ENCODE measurements around the gene FBXO5. TPM values are rescaled to one million over a fixed set of nuclear protein-coding genes. Genes with fewer than 3 reads are reported as not detected.

Gene FBXO5
- total RNA-seq, 8 experiments from 2014 or later = 3.4 to 38.0 (median 6.4) TPM

DNA sequence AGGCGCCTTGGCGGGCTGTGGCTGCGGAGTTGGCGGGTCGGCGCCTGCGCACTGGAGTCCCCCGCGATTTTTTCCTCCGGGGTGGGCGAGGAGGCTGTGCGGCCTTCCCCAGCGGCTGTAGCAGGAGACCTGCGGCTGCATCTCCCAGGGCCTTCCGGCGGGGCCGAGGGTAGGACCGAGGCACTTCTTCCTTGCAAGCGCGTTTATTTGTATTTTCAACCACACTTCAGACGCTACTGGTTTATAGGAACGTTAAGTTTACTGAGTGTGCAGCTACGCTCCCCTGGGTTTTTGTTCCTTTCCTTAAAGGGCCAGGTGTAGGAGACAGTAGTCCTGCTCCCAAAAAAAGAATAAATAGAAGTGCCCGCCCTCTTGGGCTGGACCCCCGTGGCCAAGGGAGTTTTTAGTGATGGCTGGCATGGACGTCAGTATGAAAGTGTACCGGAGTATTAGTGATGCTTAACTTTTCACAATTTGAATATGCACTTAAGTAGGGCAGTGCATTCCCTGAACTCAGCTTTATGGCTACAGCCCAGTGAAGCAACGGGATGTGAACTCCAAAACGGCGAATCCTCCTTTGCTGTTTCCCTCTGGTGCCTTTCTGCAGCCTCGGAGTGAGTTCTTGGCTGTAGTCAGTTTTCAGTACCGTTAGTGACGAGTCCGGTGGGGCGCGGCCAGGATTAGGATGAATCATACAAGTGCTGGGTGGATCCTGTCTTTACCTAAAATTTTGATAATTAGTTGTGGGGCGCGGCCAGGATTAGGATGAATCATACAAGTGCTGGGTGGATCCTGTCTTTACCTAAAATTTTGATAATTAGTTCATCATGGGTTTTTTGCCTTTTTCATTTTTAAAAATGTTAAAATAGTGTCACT lies 1.0 kb upstream of the FBXO5 start:
- ATAC-seq (replicated peaks in 6 of 8) = peak in 7 of 8 experiments; percentile 2 to 56 (median 5)
- 0 to 4% (median 0%) methylated on average over 1 to 18 of the region's 38 CpGs for WGBS, 10 experiments
- Histone ChIP-seq H3K27ac (peak overlapping the region; percentile 88 to 91), H3K4me3 (peak overlapping the region; percentile 57 to 83 (median 67)), H3K4me1 (replicated peaks in 1 of 2) (peaks cover 0 to 8% of the 10 kb centered on the region in 2 donors)
- in situ Hi-C loops (cut with MboI; ENCODE audit: low pct_unique_long_range_greater_than_20kb in 2 of 9, low sequenced_read_pairs in 9 of 9, unreplicated experiment in 9 of 9) = no loop called here

DNA sequence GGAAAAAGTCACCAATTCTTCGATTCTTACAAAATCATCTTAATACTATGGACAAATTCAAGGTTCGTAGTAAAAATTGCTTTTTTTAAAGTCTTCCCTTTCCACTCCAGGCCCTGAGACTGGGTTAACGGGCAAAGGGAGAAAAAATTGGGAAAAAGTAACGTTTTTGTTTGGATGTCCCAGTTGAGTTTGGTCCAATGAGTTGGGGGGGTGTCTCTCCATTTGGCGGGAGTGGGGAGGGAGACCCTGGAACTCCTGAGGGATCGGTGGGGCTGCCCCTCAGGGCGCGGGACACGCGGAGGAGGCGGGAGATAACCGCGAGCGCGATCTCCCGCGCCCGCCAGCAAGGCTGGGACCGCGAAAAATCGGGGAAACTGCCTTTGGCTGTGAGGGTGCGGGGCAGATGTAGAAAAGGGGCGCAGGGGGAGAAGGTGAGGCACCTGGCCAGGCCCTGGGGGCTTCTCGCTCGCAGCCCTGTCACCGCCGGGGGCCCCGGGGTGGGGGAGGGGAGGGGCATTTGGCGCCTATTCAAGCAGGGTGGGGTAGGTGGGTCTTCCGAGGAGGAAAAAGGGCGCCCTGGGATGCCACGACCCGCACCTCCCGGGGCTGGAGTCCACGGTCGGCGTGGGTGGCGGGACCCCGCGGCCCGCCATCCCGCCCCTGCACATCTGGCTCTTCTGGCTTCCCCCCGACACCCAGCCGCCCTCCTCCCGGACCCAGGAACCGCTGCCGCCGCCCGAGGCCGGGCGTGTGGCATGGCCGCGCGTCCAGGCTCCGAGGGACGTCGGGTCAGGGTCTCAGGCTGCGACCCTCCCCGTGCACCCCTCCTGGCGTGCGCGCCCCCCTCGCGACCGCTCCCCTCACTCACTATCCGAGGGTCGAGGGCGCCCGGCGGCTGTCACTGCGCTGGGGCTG lies 595 bp downstream of the FBXO5 start:
- H3K4me3 ChIP-seq = peak overlapping the region; percentile 57 to 83 (median 67)
- in situ Hi-C loops (cut with MboI; ENCODE audit: low pct_unique_long_range_greater_than_20kb in 2 of 9, low sequenced_read_pairs in 9 of 9, unreplicated experiment in 9 of 9) = no loop called here
- 0 to 11% (median 0%) methylated on average over 2 to 9 of the region's 71 CpGs; no CpG with 5 or more reads in 1 of the 10 experiments for WGBS, 10 experiments
- no peak overlapping the region for H3K27ac ChIP-seq
- ATAC-seq (replicated peaks in 6 of 8) = peak in 5 of 8 experiments; percentile 0 to 1 (median 0)
- H3K4me1 ChIP-seq (replicated peaks in 1 of 2) = peaks cover 11 to 21% of the 10 kb centered on the region in 2 donors

DNA sequence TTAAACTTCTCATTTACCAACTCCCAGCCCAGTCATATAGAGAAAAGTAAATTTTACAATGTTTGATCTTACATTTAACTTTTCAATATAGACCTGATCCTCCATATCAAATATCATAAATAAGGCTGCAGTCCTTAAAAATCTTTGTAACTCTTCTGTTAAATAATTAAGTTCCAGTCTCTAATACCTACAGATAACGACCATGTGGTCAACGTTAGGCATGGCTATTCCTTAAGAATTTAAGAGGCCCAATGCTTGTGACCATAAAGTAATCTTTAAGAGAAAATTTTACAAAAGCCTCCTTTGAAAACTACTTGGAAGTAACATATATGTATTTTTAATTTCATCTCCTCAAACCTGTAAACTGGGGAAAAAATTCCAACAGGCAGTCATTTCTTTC lies 1.6 kb downstream of the FBXO5 start:
- no peak for ATAC-seq (replicated peaks in 6 of 8)
- Histone ChIP-seq H3K4me1 (replicated peaks in 1 of 2) (peaks cover 21 to 31% of the 10 kb centered on the region in 2 donors), H3K4me3 (peak overlapping the region in 1 of 5 donors; percentile 57), H3K27ac (no peak overlapping the region)
- in situ Hi-C loops (cut with MboI; ENCODE audit: low pct_unique_long_range_greater_than_20kb in 2 of 9, low sequenced_read_pairs in 9 of 9, unreplicated experiment in 9 of 9) = no loop called here
- 0 to 30% (median 6%) methylated on average over 2 of the region's 2 CpGs; no CpG with 5 or more reads in 1 of the 10 experiments for WGBS, 10 experiments

DNA sequence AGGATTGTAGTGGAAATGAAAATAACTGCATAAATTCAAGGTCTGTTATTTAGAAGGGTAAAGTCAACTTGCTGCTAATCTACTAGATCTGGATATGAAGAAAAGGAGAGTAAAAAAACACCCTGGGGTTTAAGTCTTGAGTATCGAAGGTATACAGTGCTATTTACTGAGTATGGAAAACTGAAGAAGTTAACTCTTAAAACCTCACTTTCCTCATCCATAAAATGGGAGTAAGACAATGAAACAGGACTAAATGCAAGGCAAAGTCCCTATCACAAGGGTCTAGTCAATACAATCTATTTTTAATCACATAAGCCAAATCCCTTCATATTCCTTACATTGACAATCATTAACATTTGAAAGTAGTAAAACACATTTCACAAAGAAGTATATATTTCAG lies 2.2 kb downstream of the FBXO5 start:
- H3K27ac ChIP-seq = no peak overlapping the region
- no peak overlapping the region for H3K4me3 ChIP-seq
- WGBS, 10 experiments = 7 to 67% (median 20%) methylated on average over 1 of the region's 1 CpG; no CpG with 5 or more reads in 1 of the 10 experiments
- in situ Hi-C loops (cut with MboI; ENCODE audit: low pct_unique_long_range_greater_than_20kb in 2 of 9, low sequenced_read_pairs in 9 of 9, unreplicated experiment in 9 of 9) = no loop called here
- ATAC-seq (replicated peaks in 6 of 8) = no peak
- peaks cover 21 to 32% of the 10 kb centered on the region in 2 donors for H3K4me1 ChIP-seq (replicated peaks in 1 of 2)

DNA sequence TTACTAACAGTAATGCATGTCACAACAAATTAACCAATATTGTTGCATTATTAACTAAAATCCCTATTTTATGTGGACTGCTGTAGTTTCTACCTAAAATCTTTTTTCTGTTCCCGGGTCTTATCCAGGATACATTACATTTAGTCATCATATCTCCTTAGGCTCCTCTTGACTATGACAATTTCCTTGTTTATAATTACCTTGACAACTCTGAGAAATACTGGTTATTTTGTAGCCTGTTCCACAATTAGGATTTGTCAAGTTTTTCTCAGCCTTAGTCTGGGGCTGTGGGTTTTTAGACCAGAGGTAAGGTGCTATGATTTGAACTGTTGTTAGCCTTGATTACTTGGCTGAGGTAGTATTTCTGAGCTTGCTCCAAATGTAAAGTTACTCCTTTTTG lies 3.7 kb downstream of the FBXO5 start:
- Histone ChIP-seq H3K4me3 (no peak overlapping the region), H3K27ac (no peak overlapping the region), H3K4me1 (replicated peaks in 1 of 2) (peaks cover 21 to 29% of the 10 kb centered on the region in 2 donors)
- no peak for ATAC-seq (replicated peaks in 6 of 8)
- WGBS, 10 experiments = 70 to 100% (median 88%) methylated on average over 1 of the region's 1 CpG; no CpG with 5 or more reads in 1 of the 10 experiments
- in situ Hi-C loops (cut with MboI; ENCODE audit: low pct_unique_long_range_greater_than_20kb in 2 of 9, low sequenced_read_pairs in 9 of 9, unreplicated experiment in 9 of 9) = no loop called here

DNA sequence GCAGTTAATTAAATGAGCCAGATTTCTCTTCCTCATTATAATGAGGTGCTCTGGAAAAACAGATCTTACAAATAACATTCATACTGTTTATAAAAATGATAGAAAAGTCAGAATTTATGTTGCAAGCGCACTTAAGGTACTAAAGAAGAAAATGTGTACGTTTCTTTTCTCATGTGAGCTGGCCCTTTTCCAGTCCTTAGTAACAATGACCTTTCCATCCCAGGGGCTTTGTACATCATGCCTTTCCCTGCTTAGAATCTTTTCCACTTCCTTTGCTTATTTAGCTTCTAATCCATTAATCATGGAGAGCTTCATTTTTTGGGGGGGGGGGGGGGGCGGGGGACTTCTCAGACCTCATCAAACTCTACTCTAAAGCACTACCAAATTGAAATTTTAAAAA lies 4.8 kb downstream of the FBXO5 start:
- no peak overlapping the region for H3K4me3 ChIP-seq
- H3K27ac ChIP-seq = no peak overlapping the region
- in situ Hi-C loops (cut with MboI; ENCODE audit: low pct_unique_long_range_greater_than_20kb in 2 of 9, low sequenced_read_pairs in 9 of 9, unreplicated experiment in 9 of 9) = no loop called here
- H3K4me1 ChIP-seq (replicated peaks in 1 of 2) = peaks cover 21 to 29% of the 10 kb centered on the region in 2 donors
- no peak for ATAC-seq (replicated peaks in 6 of 8)
- 42 to 100% (median 55%) methylated on average over 1 to 3 of the region's 3 CpGs; no CpG with 5 or more reads in 2 of the 10 experiments for WGBS, 10 experiments

DNA sequence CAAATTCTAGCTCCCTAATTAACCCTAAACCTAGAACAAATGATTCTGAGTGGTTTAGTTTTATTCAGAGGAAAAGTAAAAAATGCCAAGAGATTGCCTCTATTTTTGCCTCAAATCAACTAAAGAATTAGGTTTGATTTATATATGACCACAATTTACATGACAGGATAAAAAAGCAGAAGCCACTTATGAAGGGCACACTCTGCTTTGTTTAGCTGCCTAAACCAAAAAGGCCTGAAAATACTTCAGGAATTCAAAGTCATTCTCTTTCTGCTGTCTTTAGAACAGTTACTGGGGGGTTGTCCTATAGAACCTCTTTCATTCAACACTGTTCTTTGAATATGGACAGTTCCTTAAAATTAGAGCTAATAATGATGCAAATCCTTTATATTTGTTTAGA lies 5.3 kb downstream of the FBXO5 start:
- peaks cover 21 to 29% of the 10 kb centered on the region in 2 donors for H3K4me1 ChIP-seq (replicated peaks in 1 of 2)
- in situ Hi-C loops (cut with MboI; ENCODE audit: low pct_unique_long_range_greater_than_20kb in 2 of 9, low sequenced_read_pairs in 9 of 9, unreplicated experiment in 9 of 9) = no loop called here
- H3K4me3 ChIP-seq = no peak overlapping the region
- H3K27ac ChIP-seq = no peak overlapping the region
- ATAC-seq (replicated peaks in 6 of 8) = no peak

DNA sequence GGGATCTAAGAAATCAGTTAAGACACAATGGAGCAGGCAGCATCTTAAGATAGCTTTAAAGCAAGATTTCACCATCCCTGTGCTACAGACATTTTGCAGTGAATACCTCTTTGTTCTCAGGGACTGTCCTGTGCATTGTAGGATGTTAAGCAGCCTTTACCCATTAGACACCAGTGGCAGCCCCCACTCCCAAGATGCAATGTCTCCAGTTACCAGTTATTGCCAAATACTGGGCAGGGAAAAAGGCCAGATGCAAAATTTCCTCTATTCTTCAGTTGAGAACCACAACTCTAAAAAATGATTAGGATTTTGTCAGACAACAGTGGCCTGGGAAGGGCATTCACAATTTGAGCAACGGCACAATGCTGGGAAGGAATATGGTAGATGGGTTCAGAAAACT lies 6.1 kb downstream of the FBXO5 start:
- H3K4me3 ChIP-seq = no peak overlapping the region
- 67 to 100% (median 85%) methylated on average over 1 of the region's 1 CpG; no CpG with 5 or more reads in 7 of the 10 experiments for WGBS, 10 experiments
- H3K4me1 ChIP-seq (replicated peaks in 1 of 2) = peaks cover 21 to 29% of the 10 kb centered on the region in 2 donors
- in situ Hi-C loops (cut with MboI; ENCODE audit: low pct_unique_long_range_greater_than_20kb in 2 of 9, low sequenced_read_pairs in 9 of 9, unreplicated experiment in 9 of 9) = no loop called here
- ATAC-seq (replicated peaks in 6 of 8) = no peak
- H3K27ac ChIP-seq = no peak overlapping the region

DNA sequence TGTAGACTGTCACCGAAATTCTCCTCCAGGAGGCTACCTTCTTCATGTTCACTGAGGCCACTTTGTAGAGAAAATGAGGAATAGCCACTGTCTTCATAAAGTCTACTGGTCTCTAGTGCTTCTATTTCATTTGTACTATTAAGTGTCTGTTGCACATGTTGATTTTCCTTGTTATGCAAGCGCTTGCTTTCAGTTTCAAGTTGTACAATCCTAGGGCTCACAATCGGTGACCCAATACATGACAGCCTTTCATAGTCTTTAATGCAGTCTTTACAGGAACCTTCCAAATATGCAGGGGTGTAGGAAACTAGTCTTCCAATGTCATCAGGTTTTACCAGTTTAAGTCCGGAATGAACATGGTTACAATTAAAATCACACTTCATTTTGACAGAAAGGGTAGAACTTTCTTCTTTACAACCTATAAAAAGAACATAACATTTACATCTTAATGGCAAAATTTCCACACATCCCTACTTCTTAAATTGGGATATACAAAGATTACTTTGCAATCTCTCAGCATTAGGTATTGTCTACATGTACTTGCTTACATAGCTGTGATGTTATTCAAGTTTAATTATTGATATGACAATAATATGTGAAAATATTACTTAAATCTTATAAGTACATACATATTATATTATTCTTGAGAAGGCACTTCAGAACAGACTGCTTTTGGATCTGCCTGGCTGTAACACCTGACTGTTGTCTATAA lies 7.5 kb downstream of the FBXO5 start:
- 40 to 100% (median 88%) methylated on average over 1 to 4 of the region's 4 CpGs; no CpG with 5 or more reads in 1 of the 10 experiments for WGBS, 10 experiments
- ATAC-seq (replicated peaks in 6 of 8) = peak in 2 of 8 experiments; percentile 15 to 22
- Histone ChIP-seq H3K4me1 (replicated peaks in 1 of 2) (peaks cover 21 to 29% of the 10 kb centered on the region in 2 donors), H3K27ac (no peak overlapping the region), H3K4me3 (no peak overlapping the region)
- in situ Hi-C loops (cut with MboI; ENCODE audit: low pct_unique_long_range_greater_than_20kb in 2 of 9, low sequenced_read_pairs in 9 of 9, unreplicated experiment in 9 of 9) = no loop called here

DNA sequence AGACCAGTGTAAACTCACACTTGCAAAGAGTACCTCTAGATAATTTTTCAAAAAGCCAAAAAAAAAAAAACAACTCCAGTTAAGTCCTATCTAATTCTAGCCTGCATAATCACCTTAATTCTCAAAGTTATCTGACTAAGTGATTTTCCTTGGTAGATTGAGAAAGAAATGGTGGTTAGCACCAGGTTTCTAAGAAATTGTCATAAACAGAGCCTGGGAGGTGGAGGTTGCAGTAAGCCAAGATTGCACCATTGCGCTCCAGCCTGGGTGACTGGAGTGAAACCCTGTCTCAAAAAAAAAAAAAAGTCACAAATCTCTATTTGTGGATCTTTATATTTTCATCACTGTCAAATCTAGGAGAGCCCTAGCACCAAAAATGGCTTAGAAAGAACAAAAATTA lies 8.9 kb downstream of the FBXO5 start:
- peaks cover 21 to 29% of the 10 kb centered on the region in 2 donors for H3K4me1 ChIP-seq (replicated peaks in 1 of 2)
- no peak overlapping the region for H3K4me3 ChIP-seq
- in situ Hi-C loops (cut with MboI; ENCODE audit: low pct_unique_long_range_greater_than_20kb in 2 of 9, low sequenced_read_pairs in 9 of 9, unreplicated experiment in 9 of 9) = no loop called here
- no peak overlapping the region for H3K27ac ChIP-seq
- ATAC-seq (replicated peaks in 6 of 8) = no peak
- WGBS, 10 experiments = 80 to 100% (median 92%) methylated on average over 1 of the region's 1 CpG; no CpG with 5 or more reads in 5 of the 10 experiments

DNA sequence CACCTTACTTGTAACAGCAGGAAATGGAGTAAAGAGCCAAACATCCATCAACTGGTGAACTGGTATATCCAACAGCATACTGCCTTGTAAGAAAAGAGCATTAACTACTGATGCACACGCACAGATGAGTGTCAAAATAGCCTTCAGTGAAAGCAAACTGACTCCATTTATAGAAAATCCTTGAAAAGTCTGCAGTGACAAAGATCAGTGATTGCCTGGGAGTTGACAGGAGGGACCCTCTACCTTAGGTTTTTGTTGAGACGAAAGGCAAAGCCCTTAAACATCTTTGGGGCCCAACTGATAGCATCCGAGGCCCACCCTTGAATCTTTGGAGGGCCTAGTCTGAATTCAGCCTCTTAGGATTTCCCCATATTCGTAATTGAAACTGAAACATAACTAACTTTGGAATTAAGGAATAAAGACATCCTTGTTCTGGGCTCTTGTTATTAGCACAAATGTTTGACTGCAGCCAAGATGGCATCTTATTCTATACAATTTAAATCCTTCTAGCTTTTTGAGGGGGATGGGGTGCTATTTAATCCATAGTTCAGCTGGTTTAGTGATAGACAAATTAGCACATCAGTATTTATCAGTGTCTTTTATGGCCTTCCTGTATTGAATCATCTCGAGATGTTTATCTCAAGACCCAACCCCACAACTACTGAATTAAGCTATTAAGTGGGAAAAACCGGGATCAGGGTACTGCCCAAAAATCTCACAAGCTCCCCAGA lies 13.0 kb downstream of the FBXO5 start:
- in situ Hi-C loops (cut with MboI; ENCODE audit: low pct_unique_long_range_greater_than_20kb in 2 of 9, low sequenced_read_pairs in 9 of 9, unreplicated experiment in 9 of 9) = no loop called here
- Histone ChIP-seq H3K4me3 (no peak overlapping the region), H3K27ac (no peak overlapping the region), H3K4me1 (replicated peaks in 1 of 2) (no peaks in the 10 kb centered on the region)
- WGBS, 10 experiments = 87 to 100% (median 98%) methylated on average over 1 to 6 of the region's 6 CpGs
- no peak for ATAC-seq (replicated peaks in 6 of 8)
